HG02943 (cell line): Measurements from ENCODE around the gene DHRS4.
A peak's percentile ranks its signal among the peaks of the same experiment; 100 is the strongest.

Experiments used
- ATAC-seq: cut with Tn5 transposase; IDR thresholded peaks from one replicate; pipeline ENCODE4 v1.9.1; 2021; ENCODE audit warnings: mild to moderate bottlenecking, low read depth, moderate library complexity; ENCODE audit not compliant: unreplicated experiment

DHRS4 gene

GRCh38 chr14:23953464-23954278 lies at the start of gene DHRS4:
DHRS4 (plus strand) TSS chr14:23953770; CDS start chr14:23953789, 19 bp downstream.
- peak; percentile 86 for ATAC-seq

DNA sequence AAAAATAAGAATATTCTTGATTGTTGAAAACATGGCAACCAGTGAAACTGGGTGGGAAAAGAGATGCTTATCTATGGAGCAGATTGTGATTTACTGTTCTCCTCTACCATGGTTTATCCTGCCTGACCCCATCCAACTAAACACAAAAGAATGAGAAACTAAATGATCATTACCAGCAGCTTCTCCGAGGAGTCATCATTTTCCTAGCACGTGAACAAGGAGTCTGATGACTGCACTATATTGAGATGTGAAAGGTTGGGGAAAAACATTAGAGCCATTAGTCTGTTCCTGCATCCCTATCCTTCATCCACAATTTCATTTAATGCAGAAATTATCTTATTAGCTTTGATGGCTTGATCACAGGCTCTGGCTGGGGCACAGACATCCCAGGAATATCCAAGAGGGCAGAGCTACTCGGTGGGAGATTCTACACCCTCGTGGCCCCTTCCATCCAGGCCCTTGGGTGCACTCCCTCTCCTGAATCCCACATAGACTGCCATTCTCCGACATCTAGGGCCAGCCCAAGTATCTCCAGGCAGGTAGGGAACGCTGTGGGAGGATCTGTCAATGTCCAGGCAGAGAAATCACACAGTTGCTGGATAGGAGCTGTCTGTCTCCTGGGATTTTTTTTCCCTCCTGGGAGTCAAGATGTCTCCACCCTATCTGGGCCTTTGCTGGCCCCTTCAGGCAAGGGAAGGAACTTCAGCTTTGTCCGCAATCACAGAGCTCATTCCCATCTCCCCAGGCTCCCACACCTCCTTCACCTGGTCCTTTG lies 43.3 kb upstream of the DHRS4 start:
- no peak for ATAC-seq

DNA sequence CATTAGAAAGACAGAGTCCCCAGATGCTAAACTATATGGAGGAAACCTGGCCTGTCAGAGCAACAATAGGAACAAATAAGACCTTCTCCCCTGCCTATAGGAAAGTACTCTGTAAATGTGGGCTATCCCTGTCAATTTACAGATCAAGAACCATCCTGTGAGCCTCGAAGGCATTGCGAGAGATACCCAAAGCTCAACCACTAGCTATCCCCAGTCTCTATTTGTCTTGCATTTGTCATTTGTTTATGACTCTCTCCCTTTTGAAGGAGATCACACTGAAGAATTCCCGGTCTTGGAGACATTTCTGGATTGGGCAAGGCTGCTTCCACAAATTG lies 42.7 kb upstream of the DHRS4 start:
- no peak for ATAC-seq

DNA sequence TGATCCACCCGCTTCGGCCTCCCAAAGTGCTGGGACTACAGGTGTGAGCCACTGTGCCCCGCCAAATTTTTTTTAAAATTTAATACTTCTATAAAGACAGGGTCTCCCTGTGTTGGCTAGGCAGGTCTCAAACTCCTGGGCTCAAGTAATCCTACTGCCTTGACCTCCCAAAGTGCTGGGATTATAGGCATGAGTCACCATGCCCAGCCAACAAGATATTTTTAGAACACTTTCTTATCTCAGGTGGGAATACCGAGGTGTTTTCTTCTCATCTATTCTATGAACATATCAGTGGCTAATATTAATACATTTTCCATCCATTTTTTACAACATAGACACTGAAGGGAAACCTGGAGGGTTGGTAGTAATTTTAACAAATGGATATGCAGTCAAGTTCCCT lies 38.0 kb upstream of the DHRS4 start:
- no peak for ATAC-seq

- ATAC-seq = no peak
Measured at GRCh38 chr14:23916004-23916403, 37.6 kb upstream of the DHRS4 start.

GRCh38 chr14:23916446-23916845 lies 37.1 kb upstream of the DHRS4 start:
- ATAC-seq = no peak

DNA sequence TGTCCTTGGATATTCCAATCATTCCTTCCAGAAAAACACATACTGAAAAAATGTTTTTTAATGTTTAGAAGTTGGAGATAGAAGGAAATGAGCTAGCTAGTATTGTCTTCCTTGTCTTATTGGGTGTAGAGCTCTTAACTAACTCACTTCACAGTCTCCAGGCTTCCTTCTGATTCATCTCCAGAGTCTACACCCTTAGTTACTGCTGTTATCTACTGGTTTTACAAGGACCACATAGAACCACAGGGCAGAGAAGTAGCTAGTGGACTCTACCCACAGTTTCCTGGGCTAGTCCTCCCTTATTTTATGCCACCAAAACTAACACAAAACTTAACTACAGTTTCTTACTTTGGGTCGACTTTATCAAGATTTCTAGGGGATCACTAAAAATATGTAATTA lies 31.0 kb upstream of the DHRS4 start:
- ATAC-seq = no peak

DNA sequence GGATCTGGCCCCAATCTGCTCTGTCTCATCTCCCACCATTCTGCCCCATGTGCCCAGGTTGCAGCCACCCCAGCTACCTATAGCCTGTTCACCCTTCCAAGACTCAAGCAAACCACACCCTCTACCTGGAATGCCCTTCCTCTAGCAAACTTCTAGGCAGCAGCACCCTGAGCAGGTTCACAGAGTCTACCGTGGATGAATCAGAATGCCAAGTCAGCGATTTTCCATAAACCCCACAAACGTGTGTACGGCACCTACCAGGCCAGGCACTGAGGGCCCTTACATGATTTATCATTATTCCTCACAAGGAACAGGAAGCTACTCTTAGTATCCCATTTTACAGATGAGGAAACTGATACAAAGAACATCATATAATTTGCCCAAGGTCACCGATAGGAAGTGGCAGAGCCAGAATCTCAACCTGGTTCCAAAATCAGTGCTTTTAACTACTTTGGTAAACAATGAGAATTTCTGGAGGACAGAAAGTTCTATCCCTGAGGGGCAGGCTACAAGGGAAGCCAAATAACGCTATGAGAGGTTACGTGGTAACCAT lies 28.0 kb upstream of the DHRS4 start:
- no peak for ATAC-seq

- ATAC-seq = no peak
Measured at GRCh38 chr14:23926543-23926942, 27.0 kb upstream of the DHRS4 start.

DNA sequence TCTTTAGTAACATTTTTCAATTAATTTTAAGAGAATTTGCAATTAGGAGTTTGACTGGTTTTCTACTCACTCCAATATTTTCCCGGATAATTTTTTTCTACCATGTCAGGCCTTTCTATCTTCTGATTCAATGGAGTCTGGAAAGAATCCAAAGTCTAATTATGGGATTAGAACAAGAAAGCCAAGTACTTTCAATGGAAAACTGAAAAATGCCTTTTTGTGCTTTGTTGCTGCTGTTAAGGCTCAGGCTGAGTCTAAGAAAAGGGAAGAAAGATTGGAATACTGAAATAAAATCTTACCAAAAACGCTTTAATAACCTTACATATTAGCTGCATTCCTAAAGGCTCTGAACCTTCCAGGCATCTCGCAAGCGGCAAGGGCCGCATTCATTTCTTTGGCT lies 24.4 kb upstream of the DHRS4 start:
- no peak for ATAC-seq

DNA sequence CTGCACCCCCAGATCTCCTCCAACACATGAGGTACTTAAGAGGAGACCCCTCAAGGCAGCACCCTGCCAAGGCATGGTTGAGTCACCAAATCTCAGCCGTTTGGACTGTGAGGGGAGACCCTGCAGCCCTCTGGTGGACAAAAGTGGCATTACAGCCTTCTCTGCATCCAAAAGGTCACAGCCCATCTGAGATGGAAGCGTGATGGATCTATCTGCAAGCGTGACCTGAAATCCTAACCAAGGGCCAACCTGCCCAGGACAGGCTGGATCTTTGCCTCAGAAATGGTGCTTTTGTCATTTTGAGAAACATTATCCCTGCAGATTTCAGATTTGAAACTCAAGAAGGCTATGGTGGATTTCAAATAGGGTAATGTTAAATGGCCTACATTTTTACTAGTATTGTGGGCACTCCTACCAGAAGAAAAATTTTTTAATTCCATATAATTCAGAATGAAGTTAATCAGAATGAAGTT lies 23.7 kb upstream of the DHRS4 start:
- ATAC-seq = no peak

DNA sequence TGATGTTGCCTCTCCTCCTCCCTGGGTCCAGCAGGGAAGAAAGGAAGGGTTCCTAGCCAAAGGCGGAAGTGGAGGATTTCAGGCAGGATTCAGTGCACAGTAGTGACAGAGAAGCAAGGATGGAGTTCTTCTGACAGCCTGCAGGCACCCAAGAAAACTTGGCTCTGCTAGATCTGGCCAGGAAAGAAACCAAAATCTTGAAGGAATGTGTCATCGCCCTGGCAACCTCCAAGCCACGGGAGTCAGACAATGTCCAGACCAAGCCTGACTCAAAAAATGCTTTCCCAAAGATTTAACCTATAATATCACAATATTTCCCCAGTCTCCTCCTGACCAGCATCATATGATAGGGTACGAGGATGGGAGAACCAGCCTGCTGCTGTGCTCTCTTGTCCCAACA lies 22.8 kb upstream of the DHRS4 start:
- no peak for ATAC-seq

- no peak for ATAC-seq
Measured at GRCh38 chr14:23931721-23932289, 21.8 kb upstream of the DHRS4 start.

- ATAC-seq = no peak
Measured at GRCh38 chr14:23932639-23933038, 20.9 kb upstream of the DHRS4 start.

DNA sequence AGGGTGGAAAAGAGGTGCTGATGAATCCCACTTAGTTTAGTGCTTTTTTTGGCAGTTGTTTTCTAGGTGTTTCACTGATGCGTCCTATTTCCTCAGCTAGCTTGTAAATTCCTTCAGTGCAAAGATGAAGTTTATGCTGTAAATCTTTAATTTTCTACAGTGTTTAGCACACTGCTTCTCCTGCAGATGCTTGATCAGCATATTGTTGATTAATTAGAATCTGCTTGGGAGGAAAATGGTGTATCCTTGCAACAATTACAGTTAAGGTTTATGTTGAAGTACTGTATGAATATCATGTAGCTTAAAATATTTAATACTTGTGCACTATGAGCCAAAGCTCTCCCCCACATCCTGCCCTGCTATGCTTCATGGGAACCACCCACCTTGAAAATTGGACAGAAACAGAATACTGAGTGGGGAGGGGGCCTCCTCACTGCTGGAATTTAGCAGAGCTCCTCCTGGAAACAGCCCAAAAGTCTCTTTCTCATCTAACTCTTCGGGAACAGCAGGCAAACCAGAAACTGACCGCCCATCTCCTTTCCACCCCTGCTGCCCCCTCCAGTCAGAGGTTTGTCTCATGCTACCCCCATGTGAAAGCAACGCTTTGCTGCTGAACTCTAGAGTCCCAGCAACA lies 20.3 kb upstream of the DHRS4 start:
- ATAC-seq = no peak

- ATAC-seq = no peak
Measured at GRCh38 chr14:23933742-23934128, 19.8 kb upstream of the DHRS4 start.

DNA sequence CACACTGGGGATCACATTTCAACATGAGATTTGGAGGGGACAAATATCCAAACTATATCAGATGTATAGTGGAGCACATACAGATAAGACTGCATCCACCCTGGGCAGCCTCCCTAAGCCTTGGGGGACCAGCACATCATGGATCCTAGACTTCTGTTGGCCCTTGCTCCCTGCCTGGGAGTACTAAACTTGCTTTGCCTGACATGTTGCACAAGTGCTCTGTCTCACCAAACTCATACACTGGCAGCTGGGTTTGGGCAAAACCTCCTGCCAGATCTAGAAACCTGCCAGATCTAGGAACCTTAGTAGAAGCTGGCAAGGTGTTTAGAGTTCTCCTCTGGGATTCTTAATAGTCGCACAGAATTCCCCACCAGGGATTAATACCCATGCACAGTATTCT lies 18.4 kb upstream of the DHRS4 start:
- ATAC-seq = no peak

DNA sequence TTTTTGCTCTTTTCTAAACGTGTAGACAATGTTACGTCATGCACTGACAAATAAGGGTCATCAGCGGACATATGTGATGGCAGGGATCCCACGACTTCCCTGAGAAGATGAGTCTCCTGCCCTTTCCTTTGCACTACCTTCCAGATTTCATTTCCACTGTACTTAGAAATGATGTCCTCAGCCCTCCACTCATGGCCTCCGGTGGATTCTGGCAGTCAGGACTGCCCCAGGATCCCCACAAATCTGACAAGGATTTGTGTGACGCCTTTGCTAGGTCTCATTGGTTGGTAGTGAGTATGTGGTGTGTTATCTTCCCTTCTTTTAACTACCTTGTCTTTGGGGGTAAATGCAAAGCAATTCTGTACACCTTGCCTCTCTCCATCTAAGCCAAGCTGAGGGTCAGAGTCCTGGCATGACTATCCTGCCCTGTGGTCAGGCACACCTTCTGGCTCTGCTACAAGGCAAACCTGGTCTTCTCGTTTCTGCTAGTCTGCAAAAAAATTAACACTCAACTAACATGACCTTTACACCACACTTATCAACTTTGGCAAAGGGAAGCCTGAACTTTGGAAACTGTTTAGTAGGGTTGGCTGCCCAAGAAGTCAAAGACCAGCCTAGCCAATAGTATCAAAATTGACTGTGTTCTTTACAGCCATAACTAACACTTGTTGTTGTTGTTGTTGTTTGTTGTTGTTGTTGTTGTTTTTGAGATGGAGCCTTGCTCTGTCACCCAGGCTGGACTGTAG lies 17.3 kb upstream of the DHRS4 start:
- no peak for ATAC-seq

GRCh38 chr14:23937203-23937602 lies 16.4 kb upstream of the DHRS4 start:
- no peak for ATAC-seq

DNA sequence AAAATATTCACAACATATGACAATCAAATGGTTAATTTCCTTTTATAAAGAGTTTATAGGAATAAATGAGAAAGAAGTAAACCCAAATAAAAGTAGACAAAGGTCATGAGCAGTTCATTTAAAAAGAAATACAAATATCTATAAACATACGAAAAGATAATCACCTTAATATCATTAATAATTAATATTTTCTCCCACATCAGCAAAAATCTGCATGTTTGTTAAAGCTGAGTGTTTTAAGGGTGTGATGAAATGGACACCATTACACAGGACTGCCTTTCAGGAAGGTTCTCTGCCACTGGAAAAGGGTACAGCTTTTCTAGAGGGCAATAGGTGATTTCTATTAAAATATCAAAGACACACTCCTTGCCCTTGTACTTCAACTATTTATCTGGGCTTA lies 14.7 kb upstream of the DHRS4 start:
- ATAC-seq = no peak
